Stomach smooth muscle (tissue), 2 donors: ENCODE results near the gene PPP1R37.
"Not testable (repeated sequence)": the region's sequence is repeated elsewhere in the genome, so short reads cannot be mapped to it uniquely, and the experiment has no call there.

Experiments used
- H3K27ac ChIP-seq: one replicate; pipeline ENCODE4 v1.7.0; 2013; ENCODE audit warnings: mild to moderate bottlenecking, low read length, inconsistent platforms
- H3K27me3 ChIP-seq, 2 donors: one replicate each; pipeline ENCODE4 v1.7.0; 2013; ENCODE audit warnings: low read length in 2 of 2; ENCODE audit not compliant: insufficient read depth in 2 of 2, control insufficient read depth in 1 of 2
- H3K36me3 ChIP-seq, 2 donors: one replicate each; pipeline ENCODE4 v1.7.0; 2013; ENCODE audit warnings: low read length in 2 of 2; ENCODE audit not compliant: control insufficient read depth in 2 of 2, insufficient read depth in 2 of 2
- H3K4me1 ChIP-seq: one replicate; pipeline ENCODE4 v1.7.0; 2013; ENCODE audit warnings: low read length; ENCODE audit not compliant: control insufficient read depth, insufficient read depth
- H3K4me3 ChIP-seq, 2 donors: one replicate each; pipeline ENCODE4 v1.7.0; 2013; ENCODE audit warnings: low read length in 2 of 2
- H3K9ac ChIP-seq, 2 donors: one replicate each; pipeline ENCODE4 v1.7.0; 2013; ENCODE audit warnings: low read length in 2 of 2, mild to moderate bottlenecking in 1 of 2
- H3K9me3 ChIP-seq, 2 donors: one replicate each; pipeline ENCODE4 v1.7.0; 2013; ENCODE audit warnings: low read length in 2 of 2; ENCODE audit not compliant: control insufficient read depth in 2 of 2
- donor health status: healthy.
- donor health status: Pancreatic carcinoma.

The PPP1R37 gene

GRCh38 chr19:45118106-45118505 lies 25.1 kb downstream of the PPP1R37 start:
- no peaks in the 10 kb centered on the region for H3K9me3 ChIP-seq
- no peak overlapping the region for H3K27ac ChIP-seq
- no peaks in the 10 kb centered on the region for H3K27me3 ChIP-seq
- H3K36me3 ChIP-seq: peaks cover 0 to 1% of the 10 kb centered on the region in 2 donors
- H3K4me1 ChIP-seq: peaks cover 5% of the 10 kb centered on the region
- no peak overlapping the region for H3K9ac ChIP-seq
- H3K4me3 ChIP-seq: no peak overlapping the region

- not testable (repeated sequence) for H3K27ac ChIP-seq, H3K4me3 ChIP-seq, H3K9ac ChIP-seq, H3K4me1 ChIP-seq, H3K9me3 ChIP-seq, H3K36me3 ChIP-seq, H3K27me3 ChIP-seq
Measured at GRCh38 chr19:45118591-45119355, 25.8 kb downstream of the PPP1R37 start.

- Histone ChIP-seq H3K4me3 (no peak overlapping the region), H3K27me3 (no peaks in the 10 kb centered on the region), H3K9me3 (no peaks in the 10 kb centered on the region), H3K36me3 (peaks cover 0 to 2% of the 10 kb centered on the region in 2 donors), H3K27ac (no peak overlapping the region), H3K4me1 (peaks cover 5% of the 10 kb centered on the region), H3K9ac (no peak overlapping the region)
Measured at GRCh38 chr19:45119582-45119981, 26.6 kb downstream of the PPP1R37 start.

- Histone ChIP-seq H3K4me3 (no peak overlapping the region), H3K9me3 (no peaks in the 10 kb centered on the region), H3K36me3 (peaks cover 0 to 2% of the 10 kb centered on the region in 2 donors), H3K27me3 (no peaks in the 10 kb centered on the region), H3K27ac (no peak overlapping the region), H3K9ac (no peak overlapping the region), H3K4me1 (peaks cover 5% of the 10 kb centered on the region)
Measured at GRCh38 chr19:45121827-45122345, 28.9 kb downstream of the PPP1R37 start.

- Histone ChIP-seq H3K9ac (no peak overlapping the region), H3K27ac (no peak overlapping the region), H3K27me3 (no peaks in the 10 kb centered on the region), H3K4me3 (no peak overlapping the region), H3K4me1 (no peaks in the 10 kb centered on the region), H3K9me3 (no peaks in the 10 kb centered on the region), H3K36me3 (peaks cover 0 to 2% of the 10 kb centered on the region in 2 donors)
Measured at GRCh38 chr19:45122832-45123231, 29.9 kb downstream of the PPP1R37 start.

GRCh38 chr19:45123440-45123850 lies 30.5 kb downstream of the PPP1R37 start:
- no peak overlapping the region for H3K27ac ChIP-seq

GRCh38 chr19:45124021-45124420 lies 31.0 kb downstream of the PPP1R37 start:
- no peak overlapping the region for H3K4me3 ChIP-seq
- H3K36me3 ChIP-seq: peaks cover 2 to 3% of the 10 kb centered on the region in 2 donors
- no peaks in the 10 kb centered on the region for H3K4me1 ChIP-seq
- no peaks in the 10 kb centered on the region for H3K9me3 ChIP-seq
- no peaks in the 10 kb centered on the region for H3K27me3 ChIP-seq
- H3K9ac ChIP-seq: no peak overlapping the region
- H3K27ac ChIP-seq: no peak overlapping the region

More at GRCh38 chr19:45123440-45123850, 30.5 kb downstream of the PPP1R37 start:
- Histone ChIP-seq H3K27me3 (no peaks in the 10 kb centered on the region), H3K36me3 (peaks cover 0 to 2% of the 10 kb centered on the region in 2 donors), H3K4me3 (no peak overlapping the region), H3K9me3 (no peaks in the 10 kb centered on the region), H3K9ac (no peak overlapping the region), H3K4me1 (no peaks in the 10 kb centered on the region)

GRCh38 chr19:45125360-45125759 lies 32.4 kb downstream of the PPP1R37 start:
- Histone ChIP-seq H3K4me3 (no peak overlapping the region), H3K9ac (no peak overlapping the region), H3K9me3 (no peaks in the 10 kb centered on the region), H3K27ac (no peak overlapping the region), H3K36me3 (peaks cover 2 to 3% of the 10 kb centered on the region in 2 donors), H3K4me1 (no peaks in the 10 kb centered on the region), H3K27me3 (no peaks in the 10 kb centered on the region)

- H3K27me3 ChIP-seq: no peaks in the 10 kb centered on the region
- H3K4me3 ChIP-seq: no peak overlapping the region
- H3K9ac ChIP-seq: no peak overlapping the region
- H3K4me1 ChIP-seq: no peaks in the 10 kb centered on the region
- H3K36me3 ChIP-seq: peaks cover 2 to 3% of the 10 kb centered on the region in 2 donors
- H3K9me3 ChIP-seq: no peaks in the 10 kb centered on the region
- no peak overlapping the region for H3K27ac ChIP-seq
Measured at GRCh38 chr19:45125975-45126493, 33.1 kb downstream of the PPP1R37 start.

- H3K36me3 ChIP-seq: peaks cover 2 to 3% of the 10 kb centered on the region in 2 donors
- no peak overlapping the region for H3K27ac ChIP-seq
- no peaks in the 10 kb centered on the region for H3K9me3 ChIP-seq
- H3K9ac ChIP-seq: no peak overlapping the region
- H3K27me3 ChIP-seq: no peaks in the 10 kb centered on the region
- H3K4me3 ChIP-seq: no peak overlapping the region
- no peaks in the 10 kb centered on the region for H3K4me1 ChIP-seq
Measured at GRCh38 chr19:45126654-45127053, 33.7 kb downstream of the PPP1R37 start.

GRCh38 chr19:45128146-45128545 lies 35.2 kb downstream of the PPP1R37 start:
- Histone ChIP-seq H3K36me3 (peaks cover 2 to 3% of the 10 kb centered on the region in 2 donors), H3K9me3 (no peaks in the 10 kb centered on the region), H3K27ac (no peak overlapping the region), H3K4me3 (no peak overlapping the region), H3K4me1 (no peaks in the 10 kb centered on the region), H3K27me3 (no peaks in the 10 kb centered on the region), H3K9ac (no peak overlapping the region)
